ENCODE results near the gene JPH2. TPM values are rescaled to one million over a fixed set of nuclear protein-coding genes. Genes with fewer than 3 reads are reported as not detected.

Gene JPH2
- total RNA-seq, 1 donor from 2014 or later = 35.2 TPM

- DNase-seq (ENCODE audit: low spot score) = no peak
Measured at GRCh38 chr20:44187772-44188709, 1.1 kb upstream of the JPH2 start.

- no peak for DNase-seq (ENCODE audit: low spot score)
Measured at GRCh38 chr20:44186674-44187053, 324 bp downstream of the JPH2 start.

- DNase-seq (ENCODE audit: low spot score) = no peak
Measured at GRCh38 chr20:44186201-44186600, 787 bp downstream of the JPH2 start.

- no peak for DNase-seq (ENCODE audit: low spot score)
Measured at GRCh38 chr20:44185574-44185973, 1.4 kb downstream of the JPH2 start.

GRCh38 chr20:44183282-44183681 lies 3.7 kb downstream of the JPH2 start:
- DNase-seq (ENCODE audit: low spot score) = no peak

- no peak for DNase-seq (ENCODE audit: low spot score)
Measured at GRCh38 chr20:44182863-44183262, 4.1 kb downstream of the JPH2 start.

- DNase-seq (ENCODE audit: low spot score) = no peak
Measured at GRCh38 chr20:44182135-44182765, 4.7 kb downstream of the JPH2 start.

GRCh38 chr20:44181611-44182010 lies 5.4 kb downstream of the JPH2 start:
- DNase-seq (ENCODE audit: low spot score) = no peak

GRCh38 chr20:44180814-44181213 lies 6.2 kb downstream of the JPH2 start:
- DNase-seq (ENCODE audit: low spot score) = no peak

- peak; percentile 65 for DNase-seq (ENCODE audit: low spot score)
Measured at GRCh38 chr20:44176833-44177534, 10.0 kb downstream of the JPH2 start.

GRCh38 chr20:44174996-44175765 lies 11.8 kb downstream of the JPH2 start:
- no peak for DNase-seq (ENCODE audit: low spot score)

- DNase-seq (ENCODE audit: low spot score) = no peak
Measured at GRCh38 chr20:44173846-44174245, 13.1 kb downstream of the JPH2 start.

- no peak for DNase-seq (ENCODE audit: low spot score)
Measured at GRCh38 chr20:44173116-44173515, 13.9 kb downstream of the JPH2 start.

GRCh38 chr20:44172572-44172950 lies 14.4 kb downstream of the JPH2 start:
- no peak for DNase-seq (ENCODE audit: low spot score)

GRCh38 chr20:44171775-44172571 lies 15.0 kb downstream of the JPH2 start:
- DNase-seq (ENCODE audit: low spot score) = no peak

- no peak for DNase-seq (ENCODE audit: low spot score)
Measured at GRCh38 chr20:44170816-44171410, 16.1 kb downstream of the JPH2 start.

GRCh38 chr20:44167736-44168135 lies 19.3 kb downstream of the JPH2 start:
- DNase-seq (ENCODE audit: low spot score) = no peak

GRCh38 chr20:44166477-44166876 lies 20.5 kb downstream of the JPH2 start:
- DNase-seq (ENCODE audit: low spot score) = peak; percentile 56

GRCh38 chr20:44166008-44166407 lies 21.0 kb downstream of the JPH2 start:
- no peak for DNase-seq (ENCODE audit: low spot score)

- no peak for DNase-seq (ENCODE audit: low spot score)
Measured at GRCh38 chr20:44160133-44160532, 26.9 kb downstream of the JPH2 start.

- no peak for DNase-seq (ENCODE audit: low spot score)
Measured at GRCh38 chr20:44159711-44160110, 27.3 kb downstream of the JPH2 start.

Data from ureter (tissue), 1 donor.